GM12865 (cell line): ENCODE results near the gene MAP6.

Source experiments
- DNase-seq: peaks from one replicate; pipeline ENCODE4 v3.0.0; 2010; ENCODE audit warnings: low read depth
- H3K4me3 ChIP-seq: 2 replicates; pipeline ENCODE4 v1.5.1; 2011; ENCODE audit warnings: mild to moderate bottlenecking, low read depth, low read length, control low read depth
- TF ChIP-seq, protein P1 (sequence below): IDR thresholded peaks from 2 replicates; pipeline ENCODE4 v1.5.1; 2011; ENCODE audit warnings: low read length, control low read depth, low read depth, inconsistent platforms; ENCODE audit not compliant: insufficient read depth; ENCODE audit errors: missing control alignments

MAP6 gene

DNA sequence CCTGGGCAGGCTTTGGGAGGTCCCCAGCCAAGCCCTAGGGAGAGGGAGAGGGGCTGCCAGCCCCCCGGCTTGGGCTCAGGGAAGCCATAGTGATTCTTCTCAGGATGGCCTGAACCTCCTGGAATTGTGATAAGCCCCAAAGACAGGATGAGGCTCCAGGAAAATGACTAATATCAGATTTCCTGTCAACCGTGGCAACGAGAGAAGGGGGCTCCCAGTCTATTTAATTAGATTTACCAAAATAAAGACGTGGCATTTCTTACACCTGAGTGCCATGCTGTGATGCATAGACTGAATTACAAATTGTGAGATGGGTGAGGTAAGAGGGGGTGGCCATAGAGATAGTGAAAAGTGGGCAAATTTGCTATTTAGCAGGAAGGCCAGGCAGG lies 86.3 kb downstream of the MAP6 start:
- H3K4me3 ChIP-seq = peak overlapping the region; percentile 58
- DNase-seq = no peak
- TF ChIP-seq, protein P1, sequence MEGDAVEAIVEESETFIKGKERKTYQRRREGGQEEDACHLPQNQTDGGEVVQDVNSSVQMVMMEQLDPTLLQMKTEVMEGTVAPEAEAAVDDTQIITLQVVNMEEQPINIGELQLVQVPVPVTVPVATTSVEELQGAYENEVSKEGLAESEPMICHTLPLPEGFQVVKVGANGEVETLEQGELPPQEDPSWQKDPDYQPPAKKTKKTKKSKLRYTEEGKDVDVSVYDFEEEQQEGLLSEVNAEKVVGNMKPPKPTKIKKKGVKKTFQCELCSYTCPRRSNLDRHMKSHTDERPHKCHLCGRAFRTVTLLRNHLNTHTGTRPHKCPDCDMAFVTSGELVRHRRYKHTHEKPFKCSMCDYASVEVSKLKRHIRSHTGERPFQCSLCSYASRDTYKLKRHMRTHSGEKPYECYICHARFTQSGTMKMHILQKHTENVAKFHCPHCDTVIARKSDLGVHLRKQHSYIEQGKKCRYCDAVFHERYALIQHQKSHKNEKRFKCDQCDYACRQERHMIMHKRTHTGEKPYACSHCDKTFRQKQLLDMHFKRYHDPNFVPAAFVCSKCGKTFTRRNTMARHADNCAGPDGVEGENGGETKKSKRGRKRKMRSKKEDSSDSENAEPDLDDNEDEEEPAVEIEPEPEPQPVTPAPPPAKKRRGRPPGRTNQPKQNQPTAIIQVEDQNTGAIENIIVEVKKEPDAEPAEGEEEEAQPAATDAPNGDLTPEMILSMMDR = no peak

DNA sequence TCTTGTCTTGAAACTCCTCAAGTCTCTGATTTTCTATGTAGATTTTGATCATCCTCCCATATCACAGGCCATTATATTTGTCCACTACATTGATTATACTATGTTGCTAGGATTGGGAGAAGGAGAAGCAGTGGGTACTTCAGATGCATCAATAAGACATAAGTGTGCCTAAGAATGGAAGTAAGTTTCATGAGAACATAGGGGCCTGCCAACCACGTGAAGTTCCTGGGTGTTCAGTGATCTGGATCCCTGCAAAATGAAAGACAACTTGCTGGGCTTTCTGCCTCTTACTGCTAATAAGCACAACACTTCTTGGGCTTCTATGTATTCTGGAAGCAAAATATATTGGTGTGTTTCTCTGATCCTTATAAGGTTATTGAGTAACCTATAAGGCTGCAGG lies 89.0 kb downstream of the MAP6 start:
- no peak overlapping the region for H3K4me3 ChIP-seq
- TF ChIP-seq, protein P1 = no peak
- DNase-seq = no peak

- TF ChIP-seq, protein P1 = no peak
- no peak overlapping the region for H3K4me3 ChIP-seq
- no peak for DNase-seq
Measured at GRCh38 chr11:75578977-75579376, 89.9 kb downstream of the MAP6 start.

GRCh38 chr11:75577207-75577606 lies 91.6 kb downstream of the MAP6 start:
- H3K4me3 ChIP-seq = no peak overlapping the region
- no peak for DNase-seq
- TF ChIP-seq, protein P1 = peak; percentile 31

- DNase-seq = peak; percentile 48
- no peak overlapping the region for H3K4me3 ChIP-seq
- TF ChIP-seq, protein P1 = no peak
Measured at GRCh38 chr11:75576499-75576918, 92.3 kb downstream of the MAP6 start.

DNA sequence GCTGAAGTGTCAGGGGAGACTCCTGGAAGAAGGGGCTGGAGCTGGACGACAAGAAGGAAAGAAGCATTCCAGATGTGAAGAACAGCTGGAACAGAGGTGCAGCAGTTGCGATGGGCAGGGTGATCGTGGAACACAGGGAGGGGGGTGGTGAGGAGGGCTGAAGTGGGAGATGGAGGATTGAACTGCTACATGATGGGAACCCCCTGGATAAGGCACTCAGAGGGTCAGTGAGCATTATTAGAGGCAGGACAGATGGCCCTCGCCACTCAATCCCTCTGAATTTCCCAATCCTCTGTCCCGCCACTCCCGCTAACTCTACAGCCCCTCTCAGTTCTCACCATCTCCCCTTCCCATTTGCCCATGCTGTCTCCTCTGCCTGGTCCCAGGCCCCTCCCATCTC lies 92.8 kb downstream of the MAP6 start:
- DNase-seq = no peak

More for the DNA sequence above, 92.8 kb downstream of the MAP6 start:
- TF ChIP-seq, protein P1 = no peak
- no peak overlapping the region for H3K4me3 ChIP-seq
